Endothelial cell of umbilical vein (primary cell): Measurements from ENCODE around the gene ATP1B3. TPM values are rescaled to one million over a fixed set of nuclear protein-coding genes. Genes with fewer than 3 reads are reported as not detected.

Experiments used
- BruUV-seq: library from RNA; stranded (reverse); fragments of 400-500 nt; replicated peaks from 2 replicates; lab custom pipeline; 2021; lab: Mats Ljungman, UMichigan
- CTCF ChIA-PET: fragments of 300-600, 350-600 bp; sonication (Branson Sonifier 250); formaldehyde crosslinking; loops from one replicate; lab custom pipeline; 2021; ENCODE audit warnings: antibody characterized with exemption, inconsistent platforms; lab: Charles Lee
- POLR2A ChIA-PET: fragments of 300-600, 350-600 bp; sonication (Branson Sonifier 250); formaldehyde crosslinking; loops from one replicate; lab custom pipeline; 2021; ENCODE audit warnings: antibody characterized with exemption, inconsistent platforms; lab: Charles Lee
- DNase-seq: peaks from one replicate; pipeline ENCODE4 v3.0.0-alpha.2; 2011; ENCODE audit warnings: low read depth, low spot score
- FAIRE-seq: peaks from 2 replicates; lab custom pipeline; 2011; peaks lifted over from hg19 to GRCh38; lab: Jason Lieb, UNC
- H2AFZ ChIP-seq: 2 replicates; pipeline ENCODE4 v1.6.0; 2012; ENCODE audit warnings: low read depth, low read length, control low read depth, inconsistent platforms
- H3K27ac ChIP-seq: 2 replicates; pipeline ENCODE4 v1.5.1; 2011; ENCODE audit warnings: low read depth, mild to moderate bottlenecking, control low read depth, low read length, moderate library complexity; ENCODE audit not compliant: insufficient read depth
- H3K27me3 ChIP-seq, 2 experiments: 2 replicates each; pipeline versions ENCODE4 v1.6.0 to v1.6.1; 2011; ENCODE audit warnings: low read length in 2 of 2, mixed read lengths in 1 of 2; ENCODE audit not compliant: control insufficient read depth in 2 of 2, insufficient read depth in 2 of 2
- H3K36me3 ChIP-seq, 2 experiments: 2 replicates in 1 of 2; 3 replicates in 1 of 2; pipeline ENCODE4 v1.5.1; 2011; ENCODE audit warnings: low read length in 2 of 2, mild to moderate bottlenecking in 1 of 2, moderate library complexity in 1 of 2; ENCODE audit not compliant: control insufficient read depth in 2 of 2, insufficient read depth in 2 of 2; ENCODE audit errors: extremely low read depth in 1 of 2
- H3K4me1 ChIP-seq: 3 replicates; pipeline ENCODE4 v1.5.1; 2011; ENCODE audit warnings: mild to moderate bottlenecking, low read length; ENCODE audit not compliant: control insufficient read depth, insufficient read depth; ENCODE audit errors: extremely low read depth
- H3K4me2 ChIP-seq: 2 replicates; pipeline ENCODE4 v1.6.1; 2011; ENCODE audit warnings: low read length, control low read depth, mixed read lengths; ENCODE audit not compliant: insufficient read depth
- H3K4me3 ChIP-seq, 3 experiments: fragments of 200-600 bp in 1 of 3; sonication (generic), shearing (Covaris generic) in 1 of 3; replicated peaks in 1 of 3; 2 replicates each; pipeline ENCODE4 v1.5.1; 2011 to 2016; ENCODE audit warnings: control low read depth in 3 of 3, low read length in 3 of 3, mild to moderate bottlenecking in 2 of 3, inconsistent platforms in 1 of 3, low read depth in 1 of 3, moderate library complexity in 1 of 3; ENCODE audit not compliant: insufficient read depth in 1 of 3
- H3K79me2 ChIP-seq: 2 replicates; pipeline ENCODE4 v1.6.0; 2012; ENCODE audit warnings: low read length, inconsistent platforms; ENCODE audit not compliant: control insufficient read depth, insufficient read depth
- H3K9ac ChIP-seq: replicated peaks from 2 replicates; pipeline ENCODE3; 2011; ENCODE audit warnings: low read length, control low read depth; ENCODE audit not compliant: insufficient read depth; ENCODE audit errors: extremely low read depth
- H3K9me1 ChIP-seq: replicated peaks from 3 replicates; pipeline ENCODE4 v1.6.0; 2011; ENCODE audit warnings: mild to moderate bottlenecking, low read length; ENCODE audit not compliant: control insufficient read depth, insufficient read depth; ENCODE audit errors: extremely low read depth
- H3K9me3 ChIP-seq: replicated peaks from 2 replicates; pipeline ENCODE4 v1.5.1; 2012; ENCODE audit warnings: low read length, inconsistent platforms; ENCODE audit not compliant: control insufficient read depth, insufficient read depth
- H4K20me1 ChIP-seq: replicated peaks from 2 replicates; pipeline ENCODE3; 2011; ENCODE audit warnings: mild to moderate bottlenecking, low read length; ENCODE audit not compliant: control insufficient read depth, insufficient read depth; ENCODE audit errors: extremely low read depth
- CTCF ChIP-seq, 2 donors: IDR thresholded peaks; 1 replicate in 1 of 2; 2 replicates in 1 of 2; pipeline ENCODE4 v1.5.1; 2011; ENCODE audit warnings: low read length in 2 of 2, mild to moderate bottlenecking in 2 of 2, moderate library complexity in 2 of 2, control low read depth in 1 of 2, inconsistent platforms in 1 of 2, low read depth in 1 of 2; ENCODE audit not compliant: insufficient read depth in 1 of 2; ENCODE audit errors: extremely low read depth in 1 of 2
- EZH2 ChIP-seq: IDR thresholded peaks from 2 replicates; pipeline ENCODE4 v1.6.1; 2012; ENCODE audit warnings: borderline replicate concordance, low read depth, mild to moderate bottlenecking, moderate library complexity, low read length, inconsistent platforms; ENCODE audit not compliant: severe bottlenecking
- FOS ChIP-seq: IDR thresholded peaks from 2 replicates; pipeline ENCODE4 v1.6.1; 2011; ENCODE audit warnings: mild to moderate bottlenecking, low read length, moderate library complexity, borderline replicate concordance; ENCODE audit not compliant: insufficient read depth
- GATA2 ChIP-seq: IDR thresholded peaks from 2 replicates; pipeline ENCODE4 v1.7.0; 2011; ENCODE audit warnings: low read depth, mild to moderate bottlenecking, moderate library complexity, mixed read lengths, low read length; ENCODE audit not compliant: insufficient read length, insufficient read depth
- JUN ChIP-seq: IDR thresholded peaks from 2 replicates; pipeline ENCODE4 v1.6.1; 2011; ENCODE audit warnings: borderline replicate concordance, low read depth; ENCODE audit not compliant: insufficient read length, insufficient read depth
- MAX ChIP-seq: IDR thresholded peaks from 2 replicates; pipeline ENCODE4 v1.6.1; 2011; ENCODE audit not compliant: insufficient read depth, insufficient read length
- MYC ChIP-seq: IDR thresholded peaks from one replicate; pipeline ENCODE4 v1.6.1; 2011; ENCODE audit warnings: mild to moderate bottlenecking, low read depth, low read length
- POLR2A ChIP-seq: IDR thresholded peaks from 2 replicates; pipeline ENCODE4 v1.6.1; 2012; ENCODE audit warnings: low read depth, mild to moderate bottlenecking, control low read depth, low read length
- POLR2AphosphoS5 ChIP-seq: IDR thresholded peaks from 2 replicates; pipeline ENCODE4 v1.6.1; 2012; ENCODE audit warnings: low read depth, mild to moderate bottlenecking, control low read depth, low read length, moderate library complexity; ENCODE audit not compliant: insufficient read depth
- dilution Hi-C: fragments of 300-500 bp; cut with MboI; formaldehyde crosslinking; loops from one replicate; pipeline ENCODE4 v1.15.0; 2019; ENCODE audit warnings: low sequenced_read_pairs; ENCODE audit not compliant: extremely low pct_ligation_motif_present
- intact Hi-C: fragments of 100-400 bp; cut with micrococcal nuclease; formaldehyde crosslinking; loops from one replicate; pipeline ENCODE4 v1.10.0; 2022
- polyA plus RNA-seq, 4 experiments: library from polyadenylated mRNA; depleted of rRNA in 3 of 4; stranded (reverse) in 3 of 4; unstranded in 1 of 4; fragments of >200 nt; gene quantifications; 2 replicates each; pipeline versions ENCODE4 v1.2.1 to v1.2.3, GENCODE V29; 2011 to 2012; ENCODE audit warnings: missing spikeins in 1 of 4
- total RNA-seq: library from RNA; stranded (reverse); gene quantifications from 2 replicates; pipeline ENCODE4 v1.2.3, GENCODE V29; 2021

The ATP1B3 gene
- total and polyA plus RNA-seq, 2 donors (not counting 3 experiments of a cell fraction or from before 2014, with no cell fraction given) = 227 to 279 TPM

GRCh38 chr3:141945726-141946485, 69.5 kb downstream of the ATP1B3 start:
- POLR2A ChIA-PET = no interaction called here
- intact Hi-C loops = no loop called here
- FAIRE-seq = no peak

More at GRCh38 chr3:141945726-141946485, 69.5 kb downstream of the ATP1B3 start:
- TF ChIP-seq POLR2A = no peak
- no peak for TF ChIP-seq FOS
- TF ChIP-seq GATA2 = no peak
- TF ChIP-seq EZH2 = no peak
- TF ChIP-seq POLR2AphosphoS5 = no peak
- no peak for TF ChIP-seq MYC
- no peak for TF ChIP-seq CTCF (IDR thresholded peaks at IDR 0.05; ENCODE audit: extremely low read depth in 1 of 2, insufficient read depth in 1 of 2, low read depth in 1 of 2, low read length in 2 of 2)
- TF ChIP-seq MAX = no peak
- no peak for TF ChIP-seq JUN
- Histone ChIP-seq H3K4me1 (peaks cover 8% of the 10 kb centered on the region), H3K79me2 (no peaks in the 10 kb centered on the region), H2AFZ (no peak overlapping the region), H3K4me2 (no peak overlapping the region), H3K27ac (no peak overlapping the region), H4K20me1 (no peaks in the 10 kb centered on the region), H3K9me3 (no peaks in the 10 kb centered on the region), H3K9ac (no peak overlapping the region), H3K36me3 (no peaks in the 10 kb centered on the region), H3K4me3 (no peak overlapping the region), H3K27me3 (peaks cover 9 to 22% of the 10 kb centered on the region in 2 experiments), H3K9me1 (no peaks in the 10 kb centered on the region)
- DNase-seq = no peak
- no TSS peak for BruUV-seq
- dilution Hi-C loops = no loop called here
- CTCF ChIA-PET = interaction anchor here (1.0 to 1.6 kb wide), 2 partner anchors 17 to 235 kb away, joined by 3 read pairs; no protein-coding TSS in a partner anchor
